SK-N-SH treated with all-trans-retinoic acid at 6 μM for 48 hours (cell line): ENCODE results near the gene THSD7A.

Source experiments
- ATAC-seq: fragments of 200-7000 bp; cut with Tn5 transposase; 3 replicates; pipeline ENCODE4 v1.9.1; 2020; ENCODE audit warnings: mild to moderate bottlenecking, moderate library complexity
- ARNTL ChIP-seq: fragments of 450-650 bp; formaldehyde crosslinking; IDR thresholded peaks from 2 replicates; pipeline ENCODE4 v1.5.0; 2020; ENCODE audit warnings: low read depth, mild to moderate bottlenecking, moderate library complexity, borderline replicate concordance
- CREB5 ChIP-seq: fragments of 250-450 bp; sonication (Bioruptor Pico); IDR thresholded peaks from 2 replicates; pipeline ENCODE4 v1.5.1; 2020; ENCODE audit warnings: low read depth, mild to moderate bottlenecking, moderate library complexity
- CSDC2 ChIP-seq: fragments of 250-450 bp; sonication (Bioruptor Pico); IDR thresholded peaks from 2 replicates; pipeline ENCODE4 v1.5.0; 2020; ENCODE audit warnings: mild to moderate bottlenecking, moderate library complexity
- CSRNP3 ChIP-seq: fragments of 250-450 bp; sonication (Bioruptor Pico); IDR thresholded peaks from 2 replicates; pipeline ENCODE4 v1.5.1; 2021; ENCODE audit warnings: mild to moderate bottlenecking, moderate library complexity
- ESRRG ChIP-seq: fragments of 250-450 bp; sonication (Bioruptor Pico); IDR thresholded peaks from 2 replicates; pipeline ENCODE4 v1.6.1; 2021; ENCODE audit warnings: mild to moderate bottlenecking
- GLIS3 ChIP-seq: fragments of 250-450 bp; sonication (Bioruptor Pico); IDR thresholded peaks from 2 replicates; pipeline ENCODE4 v1.5.0; 2020; ENCODE audit warnings: mild to moderate bottlenecking, moderate library complexity
- ISL1 ChIP-seq: fragments of 250-450 bp; sonication (Bioruptor Pico); IDR thresholded peaks from 2 replicates; pipeline ENCODE4 v2.1.2; 2022; ENCODE audit warnings: mild to moderate bottlenecking, moderate library complexity
- OSR1 ChIP-seq: fragments of 250-450 bp; sonication (Bioruptor Pico); IDR thresholded peaks from 2 replicates; pipeline ENCODE4 v1.8.0; 2022; ENCODE audit warnings: moderate library complexity, mild to moderate bottlenecking, inconsistent platforms
- PATZ1 ChIP-seq: fragments of 250-450 bp; sonication (Bioruptor Pico); IDR thresholded peaks from 2 replicates; pipeline ENCODE4 v1.8.0; 2020; ENCODE audit warnings: mild to moderate bottlenecking, moderate library complexity, borderline replicate concordance
- POU6F1 ChIP-seq: fragments of 250-450 bp; sonication (Bioruptor Pico); IDR thresholded peaks from 2 replicates; pipeline ENCODE4 v1.8.0; 2021; ENCODE audit warnings: low read depth, mild to moderate bottlenecking, moderate library complexity, borderline replicate concordance
- PPARA ChIP-seq: fragments of 250-450 bp; sonication (Bioruptor Pico); IDR thresholded peaks from 2 replicates; pipeline ENCODE4 v1.5.0; 2020; ENCODE audit warnings: mild to moderate bottlenecking, borderline replicate concordance
- RARB ChIP-seq: fragments of 250-450 bp; sonication (Bioruptor Pico); IDR thresholded peaks from 2 replicates; pipeline ENCODE4 v1.8.0; 2021; ENCODE audit warnings: mild to moderate bottlenecking, moderate library complexity
- SNAI2 ChIP-seq: fragments of 250-450 bp; sonication (Bioruptor Pico); IDR thresholded peaks from 2 replicates; pipeline ENCODE4 v1.5.0; 2020; ENCODE audit warnings: mild to moderate bottlenecking, moderate library complexity
- TCF4 ChIP-seq: fragments of 250-450 bp; sonication (Bioruptor Pico); IDR thresholded peaks from 2 replicates; pipeline ENCODE4 v1.8.0; 2021; ENCODE audit warnings: mild to moderate bottlenecking, moderate library complexity, borderline replicate concordance
- TSHZ2 ChIP-seq: fragments of 250-450 bp; sonication (Bioruptor Pico); IDR thresholded peaks from 2 replicates; pipeline ENCODE4 v1.5.0; 2020; ENCODE audit warnings: mild to moderate bottlenecking, moderate library complexity
- ZC3H10 ChIP-seq: fragments of 250-450 bp; sonication (Bioruptor Pico); IDR thresholded peaks from 2 replicates; pipeline ENCODE4 v1.5.1; 2021; ENCODE audit warnings: mild to moderate bottlenecking, moderate library complexity
- ZFP3 ChIP-seq: fragments of 250-450 bp; sonication (Bioruptor Pico); IDR thresholded peaks from 2 replicates; pipeline ENCODE4 v1.5.0; 2020; ENCODE audit warnings: mild to moderate bottlenecking, moderate library complexity
- ZFP30 ChIP-seq: fragments of 450-650 bp; formaldehyde crosslinking; IDR thresholded peaks from 2 replicates; pipeline ENCODE4 v1.5.0; 2022; ENCODE audit warnings: mild to moderate bottlenecking, moderate library complexity
- ZNF565 ChIP-seq: fragments of 450-650 bp; formaldehyde crosslinking; conservative IDR thresholded peaks from 2 replicates; pipeline ENCODE4 v1.5.0; 2020; ENCODE audit warnings: low read depth, mild to moderate bottlenecking, moderate library complexity
- ZNF70 ChIP-seq: fragments of 450-650 bp; formaldehyde crosslinking; IDR thresholded peaks from 2 replicates; pipeline ENCODE4 v1.5.0; 2020; ENCODE audit warnings: mild to moderate bottlenecking, moderate library complexity
- ZNF8 ChIP-seq: fragments of 450-650 bp; formaldehyde crosslinking; IDR thresholded peaks from 2 replicates; pipeline ENCODE4 v1.5.0; 2020; ENCODE audit warnings: mild to moderate bottlenecking, moderate library complexity

THSD7A gene

GRCh38 chr7:11473807-11474424 lies 358.1 kb downstream of the THSD7A start:
- TF ChIP-seq ARNTL (CRISPR knock-in tag) (no peak), GLIS3 (CRISPR knock-in tag) (no peak), SNAI2 (no peak), RARB (CRISPR knock-in tag) (no peak), ZFP3 (CRISPR knock-in tag) (no peak), ZC3H10 (CRISPR knock-in tag) (no peak), TCF4 (CRISPR knock-in tag) (no peak), ZFP30 (CRISPR knock-in tag) (no peak), PPARA (CRISPR knock-in tag) (no peak), ZNF70 (no peak), CSDC2 (CRISPR knock-in tag) (no peak), PATZ1 (CRISPR knock-in tag) (no peak), POU6F1 (CRISPR knock-in tag) (no peak), CREB5 (CRISPR knock-in tag) (no peak), OSR1 (CRISPR knock-in tag) (no peak), ESRRG (no peak), ZNF8 (no peak), CSRNP3 (CRISPR knock-in tag) (no peak), ISL1 (CRISPR knock-in tag) (no peak), ZNF565 (CRISPR knock-in tag) (no peak)
- ATAC-seq = no peak

GRCh38 chr7:11473220-11473619 lies 358.8 kb downstream of the THSD7A start:
- TF ChIP-seq TSHZ2 (CRISPR knock-in tag) (no peak), PATZ1 (CRISPR knock-in tag) (no peak), ZFP3 (CRISPR knock-in tag) (no peak), GLIS3 (CRISPR knock-in tag) (no peak), CSRNP3 (CRISPR knock-in tag) (no peak), ZNF565 (CRISPR knock-in tag) (no peak), ARNTL (CRISPR knock-in tag) (no peak), CREB5 (CRISPR knock-in tag) (no peak), TCF4 (CRISPR knock-in tag) (no peak), ZNF8 (no peak), ISL1 (CRISPR knock-in tag) (no peak), RARB (CRISPR knock-in tag) (no peak)
- no peak for ATAC-seq
